HL-60 (cell line): ENCODE results near the gene FRMD5.

Experiments used
- DNase-seq, 2 experiments: peaks; one replicate each; pipeline ENCODE4 v3.0.0-alpha.2; 2010 to 2020; ENCODE audit warnings: low read depth in 1 of 2, low spot score in 1 of 2
- H3K27ac ChIP-seq: fragments of 250-450 bp; sonication (Bioruptor Pico); replicated peaks from 2 replicates; pipeline ENCODE4 v1.5.1; 2020; ENCODE audit warnings: mild to moderate bottlenecking, moderate library complexity
- H3K27me3 ChIP-seq: fragments of 250-450 bp; sonication (Bioruptor Pico); 2 replicates; pipeline ENCODE4 v1.5.1; 2021; ENCODE audit warnings: mild to moderate bottlenecking, moderate library complexity; ENCODE audit not compliant: insufficient read depth, poor library complexity, severe bottlenecking
- H3K4me3 ChIP-seq: replicated peaks from 2 replicates; pipeline ENCODE4 v1.5.1; 2011; ENCODE audit warnings: mild to moderate bottlenecking, control low read depth, low read length; ENCODE audit not compliant: insufficient read depth
- GABPA ChIP-seq: IDR thresholded peaks from 2 replicates; pipeline ENCODE4 v1.6.1; 2012; ENCODE audit warnings: low read depth
- POLR2AphosphoS5 ChIP-seq: IDR thresholded peaks from 2 replicates; pipeline ENCODE4 v1.6.1; 2012; ENCODE audit warnings: low read depth
- SPI1 ChIP-seq: IDR thresholded peaks from 2 replicates; pipeline ENCODE4 v1.6.1; 2012; ENCODE audit warnings: low read depth, mild to moderate bottlenecking, borderline replicate concordance
- TF ChIP-seq, protein P1 (sequence below): IDR thresholded peaks from one replicate; pipeline ENCODE4 v1.5.1; 2011; ENCODE audit warnings: low read length, control low read depth, inconsistent platforms; ENCODE audit not compliant: insufficient read depth
- TF ChIP-seq, protein P2 (sequence below): IDR thresholded peaks from 2 replicates; pipeline ENCODE4 v1.6.1; 2012; ENCODE audit warnings: low read depth; ENCODE audit not compliant: insufficient replicate concordance

FRMD5 gene

DNA sequence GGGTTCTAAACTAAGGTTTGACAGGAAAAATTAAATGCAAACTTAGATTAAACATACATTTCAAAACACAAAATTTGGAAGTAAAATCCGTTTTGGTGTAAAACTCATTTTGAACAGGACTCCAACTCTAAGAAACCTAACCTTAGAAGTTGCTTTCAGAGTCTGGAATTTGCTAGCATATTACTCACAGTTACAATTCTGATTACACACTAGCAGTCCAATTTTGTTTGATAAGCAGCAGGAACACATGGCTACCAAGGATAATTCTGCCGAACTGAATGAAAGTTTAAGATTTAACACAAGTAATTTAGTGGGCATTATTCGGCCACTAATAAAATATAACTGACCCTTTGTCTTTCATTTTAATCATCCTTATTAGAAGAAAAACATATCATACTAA, 49.6 kb downstream of the FRMD5 start:
- TF ChIP-seq, protein P1, sequence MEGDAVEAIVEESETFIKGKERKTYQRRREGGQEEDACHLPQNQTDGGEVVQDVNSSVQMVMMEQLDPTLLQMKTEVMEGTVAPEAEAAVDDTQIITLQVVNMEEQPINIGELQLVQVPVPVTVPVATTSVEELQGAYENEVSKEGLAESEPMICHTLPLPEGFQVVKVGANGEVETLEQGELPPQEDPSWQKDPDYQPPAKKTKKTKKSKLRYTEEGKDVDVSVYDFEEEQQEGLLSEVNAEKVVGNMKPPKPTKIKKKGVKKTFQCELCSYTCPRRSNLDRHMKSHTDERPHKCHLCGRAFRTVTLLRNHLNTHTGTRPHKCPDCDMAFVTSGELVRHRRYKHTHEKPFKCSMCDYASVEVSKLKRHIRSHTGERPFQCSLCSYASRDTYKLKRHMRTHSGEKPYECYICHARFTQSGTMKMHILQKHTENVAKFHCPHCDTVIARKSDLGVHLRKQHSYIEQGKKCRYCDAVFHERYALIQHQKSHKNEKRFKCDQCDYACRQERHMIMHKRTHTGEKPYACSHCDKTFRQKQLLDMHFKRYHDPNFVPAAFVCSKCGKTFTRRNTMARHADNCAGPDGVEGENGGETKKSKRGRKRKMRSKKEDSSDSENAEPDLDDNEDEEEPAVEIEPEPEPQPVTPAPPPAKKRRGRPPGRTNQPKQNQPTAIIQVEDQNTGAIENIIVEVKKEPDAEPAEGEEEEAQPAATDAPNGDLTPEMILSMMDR = no peak
- TF ChIP-seq GABPA (no peak), SPI1 (no peak), POLR2AphosphoS5 (no peak)
- TF ChIP-seq, protein P2, sequence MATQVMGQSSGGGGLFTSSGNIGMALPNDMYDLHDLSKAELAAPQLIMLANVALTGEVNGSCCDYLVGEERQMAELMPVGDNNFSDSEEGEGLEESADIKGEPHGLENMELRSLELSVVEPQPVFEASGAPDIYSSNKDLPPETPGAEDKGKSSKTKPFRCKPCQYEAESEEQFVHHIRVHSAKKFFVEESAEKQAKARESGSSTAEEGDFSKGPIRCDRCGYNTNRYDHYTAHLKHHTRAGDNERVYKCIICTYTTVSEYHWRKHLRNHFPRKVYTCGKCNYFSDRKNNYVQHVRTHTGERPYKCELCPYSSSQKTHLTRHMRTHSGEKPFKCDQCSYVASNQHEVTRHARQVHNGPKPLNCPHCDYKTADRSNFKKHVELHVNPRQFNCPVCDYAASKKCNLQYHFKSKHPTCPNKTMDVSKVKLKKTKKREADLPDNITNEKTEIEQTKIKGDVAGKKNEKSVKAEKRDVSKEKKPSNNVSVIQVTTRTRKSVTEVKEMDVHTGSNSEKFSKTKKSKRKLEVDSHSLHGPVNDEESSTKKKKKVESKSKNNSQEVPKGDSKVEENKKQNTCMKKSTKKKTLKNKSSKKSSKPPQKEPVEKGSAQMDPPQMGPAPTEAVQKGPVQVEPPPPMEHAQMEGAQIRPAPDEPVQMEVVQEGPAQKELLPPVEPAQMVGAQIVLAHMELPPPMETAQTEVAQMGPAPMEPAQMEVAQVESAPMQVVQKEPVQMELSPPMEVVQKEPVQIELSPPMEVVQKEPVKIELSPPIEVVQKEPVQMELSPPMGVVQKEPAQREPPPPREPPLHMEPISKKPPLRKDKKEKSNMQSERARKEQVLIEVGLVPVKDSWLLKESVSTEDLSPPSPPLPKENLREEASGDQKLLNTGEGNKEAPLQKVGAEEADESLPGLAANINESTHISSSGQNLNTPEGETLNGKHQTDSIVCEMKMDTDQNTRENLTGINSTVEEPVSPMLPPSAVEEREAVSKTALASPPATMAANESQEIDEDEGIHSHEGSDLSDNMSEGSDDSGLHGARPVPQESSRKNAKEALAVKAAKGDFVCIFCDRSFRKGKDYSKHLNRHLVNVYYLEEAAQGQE = no peak
- no peak for DNase-seq
- Histone ChIP-seq H3K27me3 (no peaks in the 10 kb centered on the region), H3K4me3 (no peak overlapping the region), H3K27ac (no peak overlapping the region)

DNA sequence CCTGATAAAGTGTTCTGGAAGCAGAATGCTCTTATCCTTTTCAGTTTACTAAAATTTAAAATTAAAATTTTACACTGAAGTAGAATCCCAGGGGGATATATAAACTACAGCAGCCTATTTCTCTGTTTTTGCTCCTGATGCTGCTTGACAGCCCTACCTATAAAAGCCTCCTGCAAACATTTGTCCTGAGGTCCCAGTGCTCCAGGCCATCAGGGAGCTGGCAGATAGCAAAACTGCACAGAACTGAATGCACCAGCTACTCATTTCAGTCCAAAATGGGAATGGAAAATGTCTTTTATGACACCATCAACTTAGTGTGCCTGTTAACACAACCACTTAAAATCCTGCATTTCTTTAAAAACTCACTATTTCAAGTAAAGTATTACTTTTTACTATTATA, 50.1 kb downstream of the FRMD5 start:
- DNase-seq = no peak
- Histone ChIP-seq H3K27me3 (no peaks in the 10 kb centered on the region), H3K4me3 (no peak overlapping the region), H3K27ac (no peak overlapping the region)
- TF ChIP-seq, protein P2 = no peak
- TF ChIP-seq, protein P1 = no peak
- TF ChIP-seq SPI1 (no peak), POLR2AphosphoS5 (no peak)

DNA sequence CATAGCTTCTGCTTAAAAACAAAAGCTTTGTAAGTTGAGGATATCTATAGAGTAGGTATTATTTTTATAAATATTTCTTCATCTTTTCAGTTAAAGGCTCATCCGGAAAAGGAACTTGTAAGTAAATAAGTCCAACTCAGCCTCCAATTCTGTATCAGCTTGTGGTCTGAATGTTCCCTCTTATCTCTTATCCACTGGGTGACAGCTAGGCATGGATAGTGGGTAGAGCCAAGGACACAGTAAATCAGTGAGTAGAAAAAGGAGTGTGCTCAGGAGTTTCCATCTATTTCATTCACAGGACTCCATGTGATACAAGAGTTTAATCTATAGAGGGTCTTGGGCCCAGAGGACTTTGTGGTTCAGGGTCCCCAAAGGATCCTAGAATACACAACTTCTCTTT, 50.9 kb downstream of the FRMD5 start:
- H3K27me3 ChIP-seq = no peaks in the 10 kb centered on the region
- no peak overlapping the region for H3K27ac ChIP-seq
- no peak for DNase-seq
- no peak overlapping the region for H3K4me3 ChIP-seq
- TF ChIP-seq POLR2AphosphoS5 = no peak
- TF ChIP-seq, protein P2 = no peak
- no peak for TF ChIP-seq SPI1
- TF ChIP-seq, protein P1 = no peak
- TF ChIP-seq GABPA = no peak
